Measurements from ENCODE around the gene ZNF230.
A peak's percentile ranks its signal among the peaks of the same experiment; 100 is the strongest.

Gene ZNF230

DNA sequence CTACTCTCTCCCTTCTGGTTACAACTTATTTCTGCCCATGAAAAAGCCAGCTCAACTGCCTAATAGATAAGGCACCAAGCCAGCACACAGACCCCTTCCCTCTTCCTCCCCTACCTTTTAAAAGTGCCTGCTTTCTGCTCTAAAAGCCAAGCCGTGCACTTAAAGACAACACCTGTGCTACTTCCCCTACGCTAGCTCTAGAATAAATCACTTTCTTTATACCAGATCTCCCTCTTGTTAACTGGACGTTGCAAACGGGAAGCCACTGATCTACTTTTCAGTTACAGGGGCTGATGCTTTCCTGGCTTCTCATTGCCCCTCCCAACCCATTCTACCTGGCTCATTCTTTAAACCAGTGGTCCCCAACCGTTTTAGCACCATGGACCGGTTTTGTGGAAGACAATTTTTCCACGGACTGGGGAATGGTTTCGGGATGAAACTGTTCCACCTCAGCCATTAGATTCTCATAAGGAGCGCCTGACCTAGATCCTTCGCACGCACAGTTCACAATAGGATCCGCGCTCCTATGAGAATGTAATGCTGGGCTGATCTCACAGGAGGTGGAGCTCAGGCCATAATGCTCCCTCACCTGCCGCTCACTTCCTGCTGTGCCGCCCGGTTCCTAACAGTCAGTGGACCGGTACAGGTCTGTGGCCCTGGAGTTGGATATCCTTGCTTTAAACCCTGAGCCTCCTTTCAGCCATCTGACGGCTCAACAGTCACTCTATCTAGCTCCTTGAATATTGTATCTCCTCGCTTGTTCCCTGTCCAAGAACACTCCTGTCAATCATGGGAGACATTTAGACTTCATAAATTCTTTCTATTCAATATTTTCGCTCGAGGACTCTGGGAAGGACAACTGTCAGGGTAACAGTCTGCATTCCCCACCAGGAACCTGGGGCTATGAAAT, 48.2 kb downstream of the ZNF230 start:
- DNase-seq: peak in 1 of 2 donors; percentile 6

DNA sequence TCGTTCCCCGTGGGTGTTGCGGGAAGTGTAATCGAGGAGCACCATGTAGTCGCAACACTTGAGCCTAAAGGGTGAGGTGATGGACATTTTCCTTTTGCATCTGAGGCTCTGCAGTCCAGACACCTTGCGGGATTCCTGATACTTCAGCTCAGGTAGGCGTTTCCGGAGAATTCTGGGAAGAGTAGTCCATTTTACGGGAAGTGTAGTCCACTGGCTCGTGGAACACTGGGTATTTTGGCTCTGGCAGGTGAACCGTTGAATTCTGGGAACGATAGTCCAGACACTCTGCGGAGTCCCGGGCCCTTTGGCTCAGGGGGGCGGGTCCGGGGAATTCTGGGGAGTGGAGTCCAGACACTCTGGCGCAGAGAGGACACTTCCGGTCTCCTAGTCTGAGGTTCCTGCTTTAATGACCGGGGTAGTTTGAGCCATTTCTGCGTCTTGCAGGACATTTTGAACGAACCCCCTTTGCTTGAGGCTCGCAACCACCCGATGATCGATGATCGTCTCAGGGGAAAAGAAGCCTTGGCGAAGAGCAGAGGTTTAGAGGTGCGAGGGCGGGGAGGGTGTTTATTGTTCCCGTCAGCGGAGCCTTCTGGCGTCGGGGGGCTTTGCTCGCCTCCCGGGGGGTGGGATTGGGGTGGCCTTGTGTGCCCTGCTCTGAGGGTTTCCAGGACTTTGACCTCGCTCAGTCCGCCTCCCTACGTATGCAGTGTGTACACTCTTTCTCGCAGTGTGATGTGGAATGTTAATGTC, 49.1 kb downstream of the ZNF230 start, which contains the start of gene ZNF223:
Gene ZNF223, plus strand, starts transcription at position 387 of the 753 bp plus-strand sequence. CDS start 3,141 bp downstream, outside the sequence.
- peak; percentile 32 to 38 for DNase-seq

DNA sequence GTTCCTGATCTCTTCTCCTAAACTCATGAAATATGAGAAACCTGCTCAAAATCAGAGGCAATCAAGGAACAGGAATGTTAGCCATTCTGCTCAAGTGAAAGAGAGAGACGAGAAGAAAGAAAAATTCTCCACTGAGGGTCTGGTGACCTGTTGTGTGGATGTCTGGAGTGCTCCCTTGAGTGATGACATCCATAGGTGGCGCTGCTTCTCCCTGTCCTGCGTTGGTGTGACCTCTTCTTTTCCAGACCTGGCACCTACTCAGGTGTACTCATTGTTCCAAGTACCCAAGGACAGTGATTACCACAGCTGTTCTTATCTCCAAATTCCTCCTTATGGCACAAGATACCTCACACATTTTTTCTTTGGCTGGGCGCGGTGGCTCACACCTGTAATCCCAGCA, 53.1 kb downstream of the ZNF230 start:
- DNase-seq: no peak

DNA sequence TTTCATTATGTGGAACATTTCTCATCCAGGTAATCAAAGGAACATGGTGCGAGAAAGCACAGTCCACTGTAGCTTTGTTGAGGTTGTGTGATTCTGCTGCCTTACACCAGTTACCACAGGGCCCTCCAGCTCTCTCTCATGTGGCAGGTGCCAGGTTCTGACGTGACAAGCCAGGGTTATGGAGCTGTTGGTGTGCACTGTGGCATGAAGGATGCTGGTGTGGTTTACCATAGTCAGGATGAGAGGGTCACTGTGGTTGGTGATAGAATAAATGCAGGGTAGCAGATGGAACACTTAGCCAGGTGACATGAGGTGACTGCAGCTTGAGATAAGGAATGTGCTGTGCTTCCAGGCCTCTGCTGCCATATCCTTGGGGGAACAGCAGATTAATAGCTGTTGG, 56.5 kb downstream of the ZNF230 start:
- DNase-seq: no peak

DNA sequence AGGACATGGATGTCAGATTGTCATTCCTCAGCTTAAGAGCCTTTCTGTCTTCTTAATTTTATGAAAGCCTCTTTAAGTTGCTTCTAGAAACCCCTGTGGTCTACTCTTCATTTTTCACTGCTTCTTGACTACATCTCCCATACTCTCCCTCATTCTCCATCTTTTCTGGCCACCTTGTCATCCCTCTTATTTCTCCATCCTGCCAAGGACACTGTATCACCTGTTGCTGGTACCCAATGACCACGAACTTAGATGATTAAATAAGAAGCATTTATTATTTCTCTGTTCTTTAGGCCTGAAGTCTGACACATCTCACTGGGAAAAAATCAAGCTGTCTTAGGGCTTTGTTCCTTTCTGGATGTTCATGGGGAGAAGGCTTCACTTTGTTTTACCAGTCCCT, 58.3 kb downstream of the ZNF230 start:
- no peak for DNase-seq

Measured in stimulated activated CD4-positive, alpha-beta T cell treated with anti-CD3 and anti-CD28 coated beads, Interleukin-2, amount 100 ng/mL, for 48 hours (primary cell).